GM12878 (cell line): ENCODE data around the gene PKD1L1.

Experiments
- ATF3 ChIP-seq: IDR thresholded peaks from 2 replicates; pipeline ENCODE4 v1.6.1; 2011; ENCODE audit warnings: low read depth, mild to moderate bottlenecking, low read length, moderate library complexity, borderline replicate concordance; ENCODE audit errors: extremely low read depth
- BCLAF1 ChIP-seq: fragments of 450-650 bp; IDR thresholded peaks from 2 replicates; pipeline ENCODE4 v1.6.1; 2017; ENCODE audit warnings: antibody characterized with exemption, mild to moderate bottlenecking, moderate library complexity
- CTCF ChIP-seq, 3 experiments: IDR thresholded peaks in 2 of 3; conservative IDR thresholded peaks in 1 of 3; 2 replicates each; pipeline ENCODE4 v1.5.1; 2011; ENCODE audit warnings: low read depth in 3 of 3, low read length in 3 of 3, mild to moderate bottlenecking in 3 of 3, control low read depth in 2 of 3, moderate library complexity in 2 of 3, inconsistent platforms in 1 of 3, mixed read lengths in 1 of 3; ENCODE audit not compliant: control insufficient read depth in 2 of 3, insufficient read depth in 1 of 3; ENCODE audit errors: extremely low read depth in 1 of 3
- EZH2 ChIP-seq: IDR thresholded peaks from 2 replicates; pipeline ENCODE4 v1.6.1; 2012; ENCODE audit warnings: low read depth, mild to moderate bottlenecking, control low read depth, inconsistent platforms, low read length, borderline replicate concordance; ENCODE audit not compliant: control insufficient read depth
- FOS ChIP-seq: IDR thresholded peaks from 3 replicates; pipeline ENCODE4 v1.6.1; 2011; ENCODE audit warnings: borderline replicate concordance; ENCODE audit not compliant: insufficient read length; ENCODE audit errors: extremely low read depth
- GABPA ChIP-seq: IDR thresholded peaks from 2 replicates; pipeline ENCODE4 v1.6.1; 2014; ENCODE audit warnings: antibody characterized with exemption, low read depth, mild to moderate bottlenecking, inconsistent platforms
- POLR2AphosphoS5 ChIP-seq: IDR thresholded peaks from 2 replicates; pipeline ENCODE4 v1.6.1; 2011; ENCODE audit warnings: mild to moderate bottlenecking, low read length, inconsistent platforms
- RAD21 ChIP-seq: IDR thresholded peaks from 2 replicates; pipeline ENCODE4 v1.6.1; 2011; ENCODE audit warnings: mild to moderate bottlenecking, low read depth, low read length, moderate library complexity; ENCODE audit not compliant: insufficient read depth
- ZZZ3 ChIP-seq: IDR thresholded peaks from 2 replicates; pipeline ENCODE4 v1.6.1; 2011; ENCODE audit warnings: low read depth; ENCODE audit not compliant: control insufficient read depth, insufficient read length

GRCh38 chr7:47762207-47762606 is 186.1 kb downstream of the PKD1L1 start:
- TF ChIP-seq ATF3 (no peak), BCLAF1 (no peak), CTCF (IDR thresholded peaks at IDR 0.05 in 2 of 3, conservative IDR thresholded peaks at IDR 0.05 in 1 of 3; ENCODE audit: control insufficient read depth in 2 of 3, extremely low read depth in 1 of 3, insufficient read depth in 1 of 3, low read depth in 3 of 3, low read length in 3 of 3) (no peak), ZZZ3 (no peak), POLR2AphosphoS5 (no peak), EZH2 (no peak), GABPA (no peak), RAD21 (no peak), FOS (no peak)
